Stimulated activated CD8-positive, alpha-beta memory T cell treated with anti-CD3 and anti-CD28 coated beads, Interleukin-7, amount 100 ng/mL, for 1 hour (primary cell): Measurements from ENCODE around the gene SLC25A24.
"Not testable (repeated sequence)": the region's sequence is repeated elsewhere in the genome, so short reads cannot be mapped to it uniquely, and the experiment has no call there.

ENCODE experiments used
- DNase-seq, 2 donors: peaks; one replicate each; pipeline ENCODE4 v3.0.0-alpha.2; 2020; ENCODE audit warnings: low read depth in 2 of 2

The SLC25A24 gene

DNA sequence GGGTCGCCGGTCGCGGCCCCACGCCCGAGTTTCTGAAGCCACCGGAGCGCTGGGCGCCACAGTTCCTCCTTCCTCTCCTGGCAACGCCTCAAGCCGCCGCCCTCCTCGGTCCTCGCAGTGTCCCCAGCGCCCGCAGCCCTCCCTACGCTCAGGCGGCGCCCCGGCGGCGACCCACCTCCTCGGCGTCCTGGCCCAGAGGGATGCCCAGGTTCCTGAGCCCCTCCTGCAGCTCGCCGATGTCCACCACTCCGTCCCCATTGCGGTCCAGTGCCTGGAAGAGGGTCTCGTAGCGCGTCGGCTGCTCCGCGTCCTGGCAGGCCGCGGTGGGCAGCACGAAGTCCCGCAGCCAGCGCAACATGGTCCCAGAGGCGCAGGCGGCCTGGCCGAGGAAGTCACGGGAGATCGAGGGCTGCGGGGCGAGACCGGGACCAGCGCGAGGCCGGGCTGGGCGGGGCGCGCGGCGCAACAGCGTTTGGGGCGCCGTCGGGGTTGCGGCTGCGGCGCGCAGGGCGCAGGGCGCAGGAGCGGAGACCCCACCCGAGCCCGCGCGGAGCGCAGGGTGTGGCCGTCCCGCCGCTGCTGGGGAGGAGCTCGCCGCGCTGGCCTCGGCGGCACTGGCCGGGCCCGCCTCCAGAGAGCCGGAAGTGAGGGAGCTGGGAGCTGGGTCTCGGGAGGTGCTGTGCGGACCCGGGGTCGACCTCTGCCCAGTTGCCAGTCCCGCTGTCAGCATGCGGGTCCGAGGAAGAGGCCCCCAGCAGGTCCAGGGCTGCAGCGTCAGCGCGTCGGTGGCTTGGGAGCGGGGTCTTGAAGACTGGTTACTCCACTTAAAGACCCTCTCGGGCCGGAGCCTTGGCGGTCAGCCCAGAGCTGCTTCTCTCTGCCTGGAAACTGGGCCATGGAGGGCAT lies at the start of gene SLC25A24:
TSS of gene SLC25A24 (minus strand) at position 563 of the 906 bp plus-strand sequence. CDS start at position 358, 205 bp downstream.
- DNase-seq, result peak in 1 of 2 donors; percentile 43

DNA sequence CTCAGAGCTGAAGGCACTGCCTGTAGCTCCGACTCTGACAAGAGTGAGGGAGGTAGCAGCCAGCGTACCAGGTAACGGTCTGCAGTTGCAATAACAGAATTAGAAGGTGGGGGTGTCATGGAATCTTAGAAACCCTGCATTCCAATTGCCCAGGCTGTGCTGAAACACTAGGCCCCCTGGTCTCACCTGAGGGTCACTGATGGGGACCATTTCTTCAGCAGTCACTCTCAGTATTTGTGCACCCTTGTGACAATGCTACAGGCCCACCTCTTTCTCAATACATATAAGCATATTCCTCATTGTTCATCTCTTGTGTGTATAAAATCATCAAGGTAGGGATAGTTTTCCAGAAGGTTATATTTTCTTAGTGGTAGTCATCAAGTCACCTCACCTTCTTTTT lies 43.8 kb upstream of the SLC25A24 start, which contains the start of gene NBPF4:
TSS of gene NBPF4 (minus strand) at position 101 of the 400 bp plus-strand sequence. CDS start 315 bp downstream, outside the sequence.
- DNase-seq, result not testable (repeated sequence)

DNA sequence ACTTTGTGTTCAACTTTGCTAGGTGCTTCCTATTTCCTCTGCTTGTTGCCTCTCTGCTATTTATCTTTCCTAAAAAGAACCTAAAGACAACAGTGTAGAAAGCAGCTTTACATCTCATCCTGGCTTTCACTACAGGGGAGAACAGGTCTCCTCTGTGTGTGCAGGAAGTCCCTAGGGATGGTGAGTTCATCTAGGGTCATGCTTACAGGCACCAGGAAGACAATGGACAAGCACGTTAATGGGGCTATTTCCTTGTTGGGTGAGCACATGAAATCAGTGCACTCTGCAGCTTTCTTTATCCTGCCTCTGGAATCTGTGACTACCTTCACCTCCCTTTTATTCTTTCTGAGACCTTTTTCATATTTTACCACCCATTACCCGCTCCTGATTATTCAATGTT lies 39.3 kb upstream of the SLC25A24 start:
- not testable (repeated sequence) for DNase-seq

DNA sequence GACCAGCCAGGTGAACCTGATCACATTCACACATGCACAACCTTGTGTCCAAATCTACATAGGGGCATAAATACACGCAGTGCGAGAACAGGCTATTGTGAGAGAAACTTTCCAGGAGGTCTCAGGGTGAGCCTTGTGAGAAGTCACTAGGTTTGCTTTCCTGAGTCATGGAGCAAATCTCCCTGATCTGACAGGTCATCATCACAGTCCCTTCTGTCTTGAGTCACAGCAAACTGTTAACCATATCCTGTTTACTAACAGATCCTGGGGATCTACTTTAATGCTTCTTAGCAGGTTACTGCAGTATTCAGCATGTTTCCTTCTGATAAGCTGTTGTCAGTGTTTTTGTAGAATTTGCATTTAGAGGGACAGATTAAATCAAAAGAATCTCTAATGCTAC lies 35.2 kb upstream of the SLC25A24 start:
- not testable (repeated sequence) for DNase-seq

DNA sequence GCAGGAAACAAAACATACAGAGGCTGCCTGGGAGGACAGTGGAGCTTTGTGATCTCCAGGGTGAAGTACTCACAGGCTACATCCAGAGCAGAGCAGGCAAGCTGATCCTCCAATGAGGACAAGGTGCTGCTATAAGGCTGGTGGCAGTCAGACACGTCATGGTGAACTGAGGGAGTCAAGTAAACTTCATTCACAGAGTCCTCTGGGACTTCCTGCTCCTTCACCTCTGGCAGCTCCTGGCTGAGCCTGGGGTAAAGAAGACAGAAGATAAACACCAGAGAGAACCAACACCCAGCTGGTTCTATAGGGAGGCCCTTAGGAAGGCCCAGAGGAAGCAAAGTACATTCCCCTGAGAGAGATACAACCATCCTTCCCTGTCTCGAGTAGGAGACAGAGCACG lies 32.0 kb upstream of the SLC25A24 start:
- DNase-seq, result not testable (repeated sequence)

DNA sequence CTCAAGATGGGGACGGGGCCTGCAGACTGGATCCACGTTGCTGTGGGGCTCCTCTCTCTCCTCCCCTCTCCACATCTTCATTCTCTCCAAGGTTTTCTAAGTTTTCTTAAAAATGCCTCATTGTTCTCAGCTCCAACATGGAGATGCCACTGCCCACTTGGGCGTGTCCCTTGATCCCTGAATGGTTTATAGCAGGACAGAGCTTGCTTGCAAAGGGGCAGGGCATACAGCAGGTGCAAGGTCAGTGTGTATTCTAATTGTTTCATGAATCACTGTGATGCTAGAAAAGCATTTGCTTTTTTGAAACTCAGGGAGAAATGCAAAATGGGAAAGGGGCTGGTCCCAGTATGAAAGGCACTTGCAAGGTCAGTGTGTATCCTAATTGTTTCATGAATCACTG lies 29.8 kb upstream of the SLC25A24 start:
- not testable (repeated sequence) for DNase-seq

DNA sequence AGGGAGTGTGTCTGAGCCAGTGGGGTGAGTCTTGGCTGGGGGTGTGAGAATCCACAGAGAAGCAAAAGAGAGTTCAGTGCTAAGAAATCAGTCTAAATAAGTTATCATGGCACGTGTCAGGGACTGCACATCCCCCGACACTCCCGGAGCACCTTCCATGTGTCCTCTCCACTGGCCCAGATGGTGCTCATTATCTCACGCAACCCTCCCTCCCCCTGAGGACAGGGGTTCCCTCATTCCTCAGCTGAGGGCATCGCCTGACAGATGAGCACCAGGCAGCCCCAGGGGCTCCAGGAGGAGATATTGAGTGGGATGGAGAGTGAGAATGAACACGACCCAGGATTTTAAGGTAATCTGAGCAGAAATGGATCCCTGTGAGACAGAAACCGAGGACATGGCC lies 27.6 kb upstream of the SLC25A24 start:
- not testable (repeated sequence) for DNase-seq

DNA sequence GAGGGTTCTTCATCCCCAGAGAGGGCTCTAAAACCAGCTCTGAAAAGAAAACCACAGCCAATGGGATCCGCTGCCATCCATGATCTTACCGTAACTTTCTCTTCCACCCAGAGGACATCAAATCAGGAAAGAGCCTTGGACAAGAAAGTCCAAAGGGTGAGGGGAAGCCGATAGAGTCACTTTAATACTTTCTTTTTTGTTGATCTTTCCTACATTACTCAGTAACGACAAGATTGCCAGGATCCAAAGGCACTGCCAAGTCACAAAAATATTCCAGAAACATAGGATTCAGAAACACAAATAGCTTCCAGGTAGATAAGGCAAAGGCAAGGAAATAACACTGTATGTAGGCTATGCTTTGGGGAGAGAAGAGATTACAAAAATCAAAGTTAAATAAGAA lies 26.7 kb upstream of the SLC25A24 start:
- DNase-seq, result not testable (repeated sequence)

DNA sequence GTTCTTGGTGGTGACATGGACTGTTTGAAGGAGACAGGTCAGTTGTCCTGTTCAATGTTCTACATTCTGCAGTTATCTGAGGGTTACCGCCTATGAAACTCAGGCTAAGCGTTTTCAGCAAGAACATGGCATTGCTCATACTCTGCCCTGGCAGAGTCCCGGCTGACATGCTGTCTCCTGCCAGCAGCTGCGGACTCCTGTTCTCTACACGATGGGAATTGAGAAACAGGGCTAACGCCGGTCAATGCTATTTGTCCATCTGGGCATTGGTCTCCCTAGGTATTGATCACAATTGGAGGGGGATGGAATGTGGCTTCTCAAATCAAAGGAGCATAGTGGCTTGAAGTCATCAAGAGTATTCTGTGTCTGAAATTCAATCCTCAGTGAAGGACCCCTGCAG lies 23.1 kb upstream of the SLC25A24 start:
- DNase-seq, result not testable (repeated sequence)

DNA sequence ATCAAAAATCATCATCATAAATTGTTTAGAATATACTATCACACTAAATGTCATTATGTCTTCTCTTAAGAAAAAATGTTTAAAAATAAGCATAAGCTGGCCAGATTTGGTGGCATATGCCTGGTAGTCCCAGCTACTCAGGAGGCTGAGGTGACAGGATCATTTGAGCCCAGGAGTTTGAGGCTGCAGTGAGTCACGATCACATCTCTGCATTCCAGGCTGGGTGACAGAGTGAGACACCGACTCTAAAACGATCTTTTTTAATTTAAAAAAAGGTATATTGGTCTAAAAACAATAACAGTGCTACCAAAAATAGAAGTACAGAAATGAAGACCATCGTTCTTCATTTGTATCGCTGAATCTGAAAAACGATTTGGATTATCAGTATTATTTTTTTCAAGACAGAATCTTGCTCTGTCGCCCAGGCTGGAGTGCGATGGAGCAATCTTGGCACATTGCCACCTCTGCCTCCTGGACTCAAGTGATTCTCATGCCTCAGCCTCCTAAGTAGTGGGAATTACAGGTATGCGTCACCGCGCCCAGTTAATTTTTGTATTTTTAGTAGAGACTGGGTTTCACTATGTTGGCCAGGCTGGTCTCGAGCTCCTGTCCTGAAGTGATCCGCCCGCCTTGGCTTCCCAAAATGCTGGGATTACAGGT lies 17.5 kb upstream of the SLC25A24 start:
- DNase-seq, result not testable (repeated sequence)

DNA sequence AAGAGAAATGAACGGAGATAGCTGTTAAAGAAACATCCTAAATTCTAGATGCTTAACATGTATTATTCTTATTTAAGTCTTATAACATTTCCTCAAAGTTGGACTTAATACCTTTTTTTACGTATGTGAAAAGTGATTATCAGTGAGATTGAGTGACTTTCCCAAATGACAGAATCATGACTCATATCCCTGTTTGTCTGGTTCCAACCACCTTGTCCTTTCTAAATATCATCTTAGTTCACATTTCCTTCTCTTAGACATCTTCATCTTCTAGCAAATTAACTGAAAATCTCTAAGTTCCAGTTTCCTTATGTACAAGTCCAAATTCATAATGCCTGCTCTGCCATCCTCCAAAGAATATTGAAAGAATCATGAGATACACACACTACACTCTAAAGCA lies 16.9 kb upstream of the SLC25A24 start:
- DNase-seq, result not testable (repeated sequence)

DNA sequence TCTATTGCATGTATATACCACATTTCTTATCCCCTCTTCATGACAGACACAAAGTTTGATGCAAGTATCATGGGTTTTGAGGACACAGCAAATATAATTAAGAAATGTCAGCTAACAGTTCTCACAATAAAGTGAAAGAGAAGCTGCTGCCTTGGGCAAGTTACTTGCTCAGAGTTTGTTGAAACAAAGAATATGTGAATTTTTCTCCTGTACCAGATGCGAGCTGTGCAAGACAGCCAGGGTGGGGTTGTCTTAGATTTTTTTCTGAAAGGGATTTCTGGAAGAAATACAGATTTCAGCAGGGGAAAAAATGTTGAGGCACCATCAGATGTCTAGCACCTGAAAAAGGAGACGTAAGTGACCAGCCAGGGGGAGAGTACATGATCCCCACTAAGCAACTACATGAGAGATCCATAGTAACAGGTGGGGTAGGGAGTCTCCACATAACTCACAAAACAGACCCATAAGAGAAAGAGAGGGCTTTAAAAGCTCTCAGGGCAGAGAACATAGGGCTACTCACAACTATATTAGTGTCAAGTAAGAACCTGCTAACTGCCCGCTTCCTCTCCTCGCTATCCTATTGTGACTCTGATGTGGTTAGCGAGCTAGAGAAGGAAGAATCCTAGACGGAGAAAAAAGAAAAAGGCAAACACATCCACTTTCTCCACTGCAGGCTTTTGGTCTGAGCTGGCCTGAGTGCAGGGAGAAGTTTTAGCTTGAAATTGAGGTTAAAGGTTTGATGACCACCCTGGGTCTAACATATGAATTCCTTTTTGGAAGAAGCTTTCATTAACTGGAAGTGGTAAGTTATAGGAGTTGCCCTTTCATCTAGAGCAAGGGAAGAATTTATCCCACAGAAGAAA lies 16.1 kb upstream of the SLC25A24 start:
- DNase-seq, result not testable (repeated sequence)

DNA sequence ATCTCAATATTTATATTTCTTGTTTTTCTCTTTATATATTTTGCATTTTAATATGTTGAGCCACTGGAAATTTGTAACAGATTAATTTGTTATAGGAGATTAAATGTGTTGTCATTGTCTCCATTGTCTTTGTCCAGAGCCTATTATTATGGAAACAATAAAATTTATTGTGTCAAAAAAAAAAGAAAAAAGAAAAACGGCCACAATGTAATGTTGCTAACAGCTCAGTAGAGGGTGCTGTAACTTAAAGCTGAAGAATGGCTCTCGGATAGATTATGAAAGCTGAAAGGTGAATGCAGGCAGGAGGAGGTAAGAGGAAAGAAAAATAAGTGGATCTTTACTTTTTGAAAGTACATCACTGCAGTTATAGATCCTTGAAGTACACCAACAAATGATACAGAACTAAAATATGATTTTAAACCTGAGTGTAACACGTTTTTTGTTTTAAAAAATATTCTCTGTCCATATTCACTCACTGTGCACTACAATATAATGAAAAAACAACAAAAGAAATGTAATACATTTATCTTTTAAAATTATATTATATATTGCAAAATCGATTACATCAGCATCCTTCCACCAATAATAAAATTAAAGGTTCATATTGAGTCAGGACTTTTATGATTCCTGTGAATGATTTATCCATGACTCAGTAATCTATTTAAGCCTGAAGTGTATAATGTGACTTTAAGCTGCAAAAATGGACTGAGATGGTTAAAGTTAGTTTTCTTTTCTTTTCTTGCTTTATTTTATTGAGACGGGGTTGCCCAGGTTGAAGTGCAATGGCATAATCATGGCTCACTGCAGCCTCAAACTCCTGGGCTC lies 14.7 kb upstream of the SLC25A24 start:
- not testable (repeated sequence) for DNase-seq

DNA sequence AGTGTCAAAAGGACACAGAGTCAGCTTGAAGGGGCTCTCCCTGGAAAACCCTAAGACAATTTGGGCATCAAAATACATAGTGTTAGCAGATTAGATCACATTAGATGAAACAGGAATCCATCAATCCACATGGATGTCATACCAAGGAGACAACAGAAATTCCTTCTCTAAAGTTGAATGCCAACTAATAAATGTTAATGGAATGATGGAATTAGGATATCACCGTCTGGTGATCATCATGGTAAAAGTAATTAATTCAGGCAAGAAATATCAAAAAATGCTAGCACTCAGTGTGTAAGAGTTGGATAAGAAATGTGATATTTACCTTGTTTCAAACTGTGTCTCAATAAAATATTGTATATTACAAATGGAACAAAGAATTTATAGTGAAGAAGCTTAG lies 10.9 kb upstream of the SLC25A24 start:
- no peak for DNase-seq

DNA sequence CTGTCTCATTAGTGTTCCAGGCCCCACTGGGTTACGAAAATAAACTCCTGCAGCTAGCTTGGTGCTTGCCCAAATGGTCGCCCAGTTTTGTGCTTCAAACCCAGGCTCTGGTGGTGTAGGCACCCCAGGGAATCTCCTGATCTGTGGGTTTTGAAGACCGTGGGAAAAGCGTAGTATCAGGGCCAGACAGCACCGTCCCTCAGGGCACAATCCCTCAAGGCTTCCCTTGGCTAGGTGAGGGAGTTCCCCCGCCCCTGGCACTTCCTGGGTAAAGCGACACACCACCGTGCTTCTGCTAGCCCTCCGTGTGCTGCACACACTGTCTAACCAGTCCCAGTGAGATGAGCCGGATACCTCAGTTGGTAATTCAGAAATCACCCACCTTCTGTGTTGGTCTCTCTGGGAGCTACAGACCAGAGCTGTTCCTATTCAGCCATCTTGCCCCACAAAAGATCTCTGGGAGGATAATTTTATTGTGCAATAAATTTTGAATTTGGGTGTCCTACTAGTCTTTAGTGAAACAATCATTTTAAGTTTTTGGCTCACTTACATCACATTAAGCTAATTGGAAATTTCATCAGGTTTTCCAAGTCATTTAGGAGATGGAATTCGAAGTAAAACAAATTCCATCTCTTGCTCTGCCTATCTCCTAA lies 9.4 kb upstream of the SLC25A24 start:
- no peak for DNase-seq

DNA sequence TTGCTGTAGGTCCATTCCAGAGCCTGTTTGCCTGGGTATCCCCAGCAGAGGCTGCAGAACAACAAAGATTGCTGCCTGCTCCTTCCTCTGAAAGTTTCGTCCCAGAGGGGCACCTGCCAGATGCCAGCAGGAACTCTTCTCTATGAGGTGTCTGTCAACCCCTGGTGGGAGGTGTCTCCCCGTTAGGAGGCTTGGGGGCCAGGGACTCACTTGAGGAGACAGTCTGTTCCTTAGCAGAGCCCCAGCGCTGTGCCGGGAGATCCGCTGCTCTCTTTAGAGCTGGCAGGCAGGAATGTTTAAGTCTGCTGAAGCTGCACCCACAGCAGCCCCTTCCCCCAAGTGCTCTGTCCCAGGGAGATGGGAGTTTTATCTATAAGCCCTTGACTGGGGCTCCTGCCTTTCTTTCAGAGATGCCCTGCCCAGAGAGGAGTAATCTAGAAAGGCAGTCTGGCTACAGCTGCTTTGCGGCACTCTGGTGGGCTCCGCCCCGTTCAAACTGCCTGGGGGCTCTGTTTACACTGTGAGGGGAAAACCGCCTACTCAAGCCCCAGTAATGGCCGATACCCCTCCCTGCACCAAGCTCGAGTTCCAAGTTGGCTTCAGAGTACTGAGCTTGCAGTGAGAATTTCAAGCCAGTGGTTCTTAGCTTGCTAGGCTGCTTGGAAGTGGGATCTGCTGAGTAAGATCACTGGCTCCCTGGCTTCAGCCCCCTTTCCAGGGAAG lies 8.7 kb upstream of the SLC25A24 start:
- no peak for DNase-seq

DNA sequence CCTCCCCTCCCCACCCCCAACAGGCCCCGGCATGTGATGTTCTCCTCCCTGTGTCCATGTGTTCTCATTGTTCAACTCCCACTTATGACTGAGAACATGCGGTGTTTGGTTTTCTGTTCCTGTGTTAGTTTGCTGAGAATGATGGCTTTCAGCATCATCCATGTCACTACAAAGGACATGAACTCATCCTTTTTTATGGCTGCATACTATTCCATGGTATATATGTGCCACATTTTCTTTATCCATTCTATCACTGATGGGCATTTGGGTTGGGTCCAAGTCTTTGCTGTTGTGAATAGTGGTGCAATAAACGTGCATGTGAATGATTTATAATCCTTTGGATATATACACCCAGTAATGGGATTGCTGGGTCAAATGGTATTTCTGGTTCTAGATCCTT lies 3.4 kb upstream of the SLC25A24 start:
- not testable (repeated sequence) for DNase-seq

DNA sequence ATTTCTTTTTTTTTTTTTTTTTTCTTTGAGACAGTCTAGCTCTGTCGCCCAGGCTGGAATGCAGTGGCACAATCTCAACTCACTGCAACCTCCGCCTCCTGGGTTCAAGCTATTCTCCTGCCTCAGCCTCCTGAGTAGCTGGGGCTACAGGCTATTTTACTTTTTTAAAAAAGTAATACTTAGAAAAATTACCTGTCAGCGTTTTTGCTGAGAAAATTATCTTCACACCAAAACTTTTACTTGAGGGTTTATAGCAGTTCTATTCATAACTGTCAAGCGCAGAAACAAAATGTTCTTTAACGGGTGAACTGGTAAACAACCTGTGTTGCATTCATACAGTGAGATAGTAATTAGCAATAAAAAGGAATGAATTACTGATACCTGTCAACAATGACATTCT lies 1.5 kb upstream of the SLC25A24 start:
- no peak for DNase-seq

DNA sequence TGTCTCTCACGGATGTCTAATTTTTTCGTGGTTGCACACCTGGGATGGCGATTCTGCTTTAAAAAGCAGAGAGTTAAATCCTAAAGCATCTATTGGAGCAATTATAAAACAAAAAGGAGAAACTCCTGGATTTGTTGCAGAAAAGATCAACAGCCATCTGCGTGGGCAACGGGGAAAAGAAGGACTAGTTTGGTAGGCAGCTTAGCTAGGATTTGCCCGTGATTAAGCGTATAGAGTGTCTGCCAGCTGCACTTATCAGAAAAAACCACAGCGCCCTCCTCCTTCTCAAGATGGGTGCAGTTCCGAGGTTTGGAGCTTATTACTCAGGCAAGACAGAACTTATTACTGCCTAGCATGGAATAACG lies 526 bp upstream of the SLC25A24 start:
- no peak for DNase-seq

DNA sequence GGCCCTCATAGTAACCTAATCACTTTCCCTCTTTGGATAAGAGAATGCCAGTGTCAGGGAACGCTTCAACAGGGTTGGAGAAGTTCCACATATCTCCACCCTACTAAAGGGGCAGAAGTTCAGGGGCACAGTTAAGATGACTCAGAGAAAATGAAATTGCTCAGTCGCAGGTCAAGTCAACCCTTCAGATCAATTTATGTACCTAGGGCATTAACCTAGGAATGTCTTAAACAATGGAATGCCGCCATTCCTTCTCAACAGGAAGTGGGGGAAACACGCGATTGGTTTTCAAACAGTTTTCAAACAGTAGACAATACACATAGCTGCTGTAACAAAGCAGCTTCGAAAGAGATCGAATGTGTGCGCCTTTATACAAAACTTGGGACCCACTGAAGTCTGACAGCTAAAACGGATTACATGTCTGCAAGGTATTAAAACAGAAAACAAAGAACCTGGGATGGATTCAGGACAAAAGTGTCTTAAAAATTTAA lies 897 bp downstream of the SLC25A24 start:
- no peak for DNase-seq
